ENCODE results near the gene FGF12.
A peak's percentile ranks its signal among the peaks of the same experiment; 100 is the strongest.

The FGF12 gene

DNA sequence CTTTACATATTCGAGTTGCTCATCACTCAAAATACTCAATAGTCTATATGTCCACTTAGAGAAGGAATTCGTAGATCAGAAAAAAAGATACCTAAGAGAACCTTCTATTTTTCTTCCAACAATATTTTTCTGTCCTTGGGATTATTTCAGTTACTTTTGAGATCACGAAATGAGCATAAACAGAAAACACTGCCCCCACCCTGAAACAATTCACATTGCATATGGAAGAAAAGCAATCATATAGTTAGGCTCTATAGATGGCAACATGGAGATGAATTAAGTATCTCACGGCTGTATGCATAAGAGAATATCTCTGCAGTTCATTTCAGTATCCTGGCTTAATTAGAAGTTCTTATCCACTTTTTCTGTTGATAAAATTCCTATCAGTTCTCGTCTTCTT, 391.1 kb downstream of the FGF12 start:
- H3K27me3 ChIP-seq (ENCODE audit: insufficient read depth, poor library complexity, severe bottlenecking), result no peaks in the 10 kb centered on the region
- no peak overlapping the region for H3K27ac ChIP-seq (ENCODE audit: poor library complexity, severe bottlenecking)
- H3K4me3 ChIP-seq (ENCODE audit: severe bottlenecking), result no peak overlapping the region
- no peaks in the 10 kb centered on the region for H3K4me1 ChIP-seq (ENCODE audit: insufficient read depth, poor library complexity, severe bottlenecking)
- no peak for ATAC-seq (ENCODE audit: low read depth)
- H3K9me3 ChIP-seq (ENCODE audit: severe bottlenecking), result no peaks in the 10 kb centered on the region
- DNase-seq (ENCODE audit: low spot score), result no peak
- no peaks in the 10 kb centered on the region for H3K36me3 ChIP-seq (ENCODE audit: low read depth)
- TF ChIP-seq, protein P1, sequence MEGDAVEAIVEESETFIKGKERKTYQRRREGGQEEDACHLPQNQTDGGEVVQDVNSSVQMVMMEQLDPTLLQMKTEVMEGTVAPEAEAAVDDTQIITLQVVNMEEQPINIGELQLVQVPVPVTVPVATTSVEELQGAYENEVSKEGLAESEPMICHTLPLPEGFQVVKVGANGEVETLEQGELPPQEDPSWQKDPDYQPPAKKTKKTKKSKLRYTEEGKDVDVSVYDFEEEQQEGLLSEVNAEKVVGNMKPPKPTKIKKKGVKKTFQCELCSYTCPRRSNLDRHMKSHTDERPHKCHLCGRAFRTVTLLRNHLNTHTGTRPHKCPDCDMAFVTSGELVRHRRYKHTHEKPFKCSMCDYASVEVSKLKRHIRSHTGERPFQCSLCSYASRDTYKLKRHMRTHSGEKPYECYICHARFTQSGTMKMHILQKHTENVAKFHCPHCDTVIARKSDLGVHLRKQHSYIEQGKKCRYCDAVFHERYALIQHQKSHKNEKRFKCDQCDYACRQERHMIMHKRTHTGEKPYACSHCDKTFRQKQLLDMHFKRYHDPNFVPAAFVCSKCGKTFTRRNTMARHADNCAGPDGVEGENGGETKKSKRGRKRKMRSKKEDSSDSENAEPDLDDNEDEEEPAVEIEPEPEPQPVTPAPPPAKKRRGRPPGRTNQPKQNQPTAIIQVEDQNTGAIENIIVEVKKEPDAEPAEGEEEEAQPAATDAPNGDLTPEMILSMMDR (IDR thresholded peaks at IDR 0.05; ENCODE audit: poor library complexity, severe bottlenecking), result peak; percentile 31

DNA sequence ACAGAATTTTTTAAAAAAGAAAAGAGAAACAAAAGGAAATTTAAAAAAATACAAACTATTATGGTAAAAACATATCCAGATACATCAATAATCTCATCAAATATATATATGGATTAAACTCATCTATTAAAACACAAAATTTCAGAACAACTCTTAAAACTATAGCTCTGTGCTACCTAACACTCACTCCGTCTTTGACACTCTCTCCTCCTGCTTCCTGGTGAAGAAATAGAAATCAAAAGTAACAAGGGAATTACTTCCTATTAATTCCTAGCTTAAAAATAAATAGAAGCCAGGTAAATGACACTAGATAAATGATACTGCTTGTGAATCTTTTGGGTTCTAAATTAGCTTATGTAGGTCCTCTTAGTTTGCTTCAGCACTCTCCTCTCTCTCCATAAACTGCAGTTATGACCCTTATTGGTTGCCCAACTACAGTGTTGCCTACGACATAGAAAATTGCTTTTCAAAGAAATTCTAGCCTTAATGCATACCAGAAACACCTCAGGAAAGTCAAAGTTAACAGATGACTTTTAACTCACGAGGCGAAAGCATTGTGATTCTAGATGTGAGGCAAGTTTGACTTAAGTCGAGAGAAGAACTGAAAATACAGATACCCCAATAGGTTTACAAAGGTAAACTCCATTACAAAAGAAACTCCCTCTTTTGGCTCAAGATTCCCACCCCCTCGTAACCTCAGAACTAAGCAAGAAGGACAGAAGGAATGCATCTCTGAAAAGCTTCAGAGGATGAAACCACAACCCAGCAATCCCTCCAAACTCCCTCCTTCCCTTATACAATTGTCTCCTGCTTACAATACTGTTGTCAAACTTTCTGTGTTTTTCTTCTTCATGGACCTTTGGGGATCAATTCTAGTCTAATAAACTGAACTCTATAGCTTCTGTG, 394.7 kb downstream of the FGF12 start:
- ATAC-seq (ENCODE audit: low read depth), result no peak

DNA sequence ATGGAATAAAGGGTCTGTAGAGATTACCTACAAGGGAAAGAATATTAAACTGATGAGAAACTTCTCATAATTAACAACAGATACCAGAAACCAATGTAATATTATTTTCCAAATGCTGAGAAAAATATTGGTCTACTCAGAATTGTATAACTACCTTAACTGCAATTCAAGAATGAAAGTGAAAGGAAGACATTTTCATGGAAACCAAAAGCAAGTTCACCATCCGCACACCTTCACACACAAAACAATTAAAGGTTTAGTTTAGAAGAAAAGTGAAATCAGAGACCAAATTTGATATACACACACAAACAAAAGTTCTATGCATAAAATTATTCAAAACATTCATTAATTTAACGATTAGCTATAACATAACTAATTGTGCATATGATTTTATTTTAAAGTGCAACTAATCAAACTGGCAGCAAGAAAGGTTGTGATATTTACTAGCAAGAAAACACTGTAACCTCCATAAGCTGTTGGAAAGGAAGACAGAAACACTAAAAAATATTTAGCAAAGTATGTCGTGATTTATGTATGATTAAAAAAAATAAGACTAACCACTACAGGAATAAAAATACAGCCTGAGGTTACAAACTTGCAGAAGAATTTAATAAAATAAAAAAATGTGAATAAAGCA, 395.5 kb downstream of the FGF12 start:
- H3K4me1 ChIP-seq (ENCODE audit: insufficient read depth, poor library complexity, severe bottlenecking), result no peaks in the 10 kb centered on the region
- no peak for ATAC-seq (ENCODE audit: low read depth)
- H3K27ac ChIP-seq (ENCODE audit: poor library complexity, severe bottlenecking), result no peak overlapping the region
- no peaks in the 10 kb centered on the region for H3K27me3 ChIP-seq (ENCODE audit: insufficient read depth, poor library complexity, severe bottlenecking)
- H3K9me3 ChIP-seq (ENCODE audit: severe bottlenecking), result no peaks in the 10 kb centered on the region
- no peak overlapping the region for H3K4me3 ChIP-seq (ENCODE audit: severe bottlenecking)
- TF ChIP-seq, protein P1 (IDR thresholded peaks at IDR 0.05; ENCODE audit: poor library complexity, severe bottlenecking), result no peak
- DNase-seq (ENCODE audit: low spot score), result no peak
- H3K36me3 ChIP-seq (ENCODE audit: low read depth), result no peaks in the 10 kb centered on the region

More for the DNA sequence above, 394.7 kb downstream of the FGF12 start:
- TF ChIP-seq, protein P1 (IDR thresholded peaks at IDR 0.05; ENCODE audit: poor library complexity, severe bottlenecking), result no peak
- Histone ChIP-seq H3K27ac (ENCODE audit: poor library complexity, severe bottlenecking) (no peak overlapping the region), H3K4me3 (ENCODE audit: severe bottlenecking) (no peak overlapping the region), H3K4me1 (ENCODE audit: insufficient read depth, poor library complexity, severe bottlenecking) (no peaks in the 10 kb centered on the region), H3K27me3 (ENCODE audit: insufficient read depth, poor library complexity, severe bottlenecking) (no peaks in the 10 kb centered on the region), H3K9me3 (ENCODE audit: severe bottlenecking) (no peaks in the 10 kb centered on the region), H3K36me3 (ENCODE audit: low read depth) (no peaks in the 10 kb centered on the region)
- no peak for DNase-seq (ENCODE audit: low spot score)

DNA sequence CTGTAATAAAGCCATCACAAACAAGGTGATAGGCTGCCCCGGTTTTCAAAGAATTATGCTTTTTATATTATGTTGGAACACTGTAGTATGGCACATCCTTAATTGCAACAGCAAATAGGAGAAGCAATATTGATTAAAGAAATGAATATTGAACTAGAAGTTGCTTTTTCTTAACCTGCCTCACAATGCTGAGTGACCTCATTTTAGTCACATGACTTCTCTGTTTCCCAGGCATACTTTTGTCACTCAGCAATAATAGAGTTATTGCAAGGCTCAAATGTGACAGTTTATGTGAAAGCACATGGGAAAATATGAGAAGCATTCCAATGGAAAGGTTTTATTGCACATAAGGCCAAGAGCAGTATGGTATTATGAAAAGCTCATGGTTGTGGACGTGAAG, 400.7 kb downstream of the FGF12 start:
- no peak for ATAC-seq (ENCODE audit: low read depth)
- H3K4me1 ChIP-seq (ENCODE audit: insufficient read depth, poor library complexity, severe bottlenecking), result no peaks in the 10 kb centered on the region
- no peak for DNase-seq (ENCODE audit: low spot score)
- no peaks in the 10 kb centered on the region for H3K27me3 ChIP-seq (ENCODE audit: insufficient read depth, poor library complexity, severe bottlenecking)
- H3K36me3 ChIP-seq (ENCODE audit: low read depth), result no peaks in the 10 kb centered on the region
- no peaks in the 10 kb centered on the region for H3K9me3 ChIP-seq (ENCODE audit: severe bottlenecking)
- H3K27ac ChIP-seq (ENCODE audit: poor library complexity, severe bottlenecking), result no peak overlapping the region
- TF ChIP-seq, protein P1 (IDR thresholded peaks at IDR 0.05; ENCODE audit: poor library complexity, severe bottlenecking), result no peak
- no peak overlapping the region for H3K4me3 ChIP-seq (ENCODE audit: severe bottlenecking)
